ENCODE data around the gene RELN. TPM values are rescaled to one million over a fixed set of nuclear protein-coding genes. Genes with fewer than 3 reads are reported as not detected.

Gene RELN
- total RNA-seq, 4 donors from 2014 or later, result 0.57 to 4.2 (median 1.5) TPM

DNA sequence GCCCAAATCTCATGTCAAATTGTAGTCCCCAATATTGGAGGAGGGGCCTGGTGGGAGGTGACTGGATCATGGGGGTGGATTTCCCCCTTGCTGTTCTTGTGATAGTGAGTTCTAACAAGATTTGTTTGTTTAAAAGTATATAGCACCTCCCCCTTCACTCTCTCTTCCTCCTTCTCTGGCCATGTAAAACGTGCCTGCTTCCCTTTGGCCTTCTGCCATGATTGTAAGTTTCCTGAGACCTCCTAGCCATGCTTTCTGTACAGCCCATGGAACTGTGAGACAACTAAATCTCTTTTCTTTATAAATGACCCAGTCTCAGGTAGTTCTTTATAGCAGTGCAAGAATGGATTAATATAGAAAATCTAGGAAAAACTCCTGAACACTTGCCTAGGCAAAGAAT is 341.3 kb downstream of the RELN start:
- TF ChIP-seq, protein P1, sequence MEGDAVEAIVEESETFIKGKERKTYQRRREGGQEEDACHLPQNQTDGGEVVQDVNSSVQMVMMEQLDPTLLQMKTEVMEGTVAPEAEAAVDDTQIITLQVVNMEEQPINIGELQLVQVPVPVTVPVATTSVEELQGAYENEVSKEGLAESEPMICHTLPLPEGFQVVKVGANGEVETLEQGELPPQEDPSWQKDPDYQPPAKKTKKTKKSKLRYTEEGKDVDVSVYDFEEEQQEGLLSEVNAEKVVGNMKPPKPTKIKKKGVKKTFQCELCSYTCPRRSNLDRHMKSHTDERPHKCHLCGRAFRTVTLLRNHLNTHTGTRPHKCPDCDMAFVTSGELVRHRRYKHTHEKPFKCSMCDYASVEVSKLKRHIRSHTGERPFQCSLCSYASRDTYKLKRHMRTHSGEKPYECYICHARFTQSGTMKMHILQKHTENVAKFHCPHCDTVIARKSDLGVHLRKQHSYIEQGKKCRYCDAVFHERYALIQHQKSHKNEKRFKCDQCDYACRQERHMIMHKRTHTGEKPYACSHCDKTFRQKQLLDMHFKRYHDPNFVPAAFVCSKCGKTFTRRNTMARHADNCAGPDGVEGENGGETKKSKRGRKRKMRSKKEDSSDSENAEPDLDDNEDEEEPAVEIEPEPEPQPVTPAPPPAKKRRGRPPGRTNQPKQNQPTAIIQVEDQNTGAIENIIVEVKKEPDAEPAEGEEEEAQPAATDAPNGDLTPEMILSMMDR (IDR thresholded peaks at IDR 0.05; ENCODE audit: low read depth), result no peak

DNA sequence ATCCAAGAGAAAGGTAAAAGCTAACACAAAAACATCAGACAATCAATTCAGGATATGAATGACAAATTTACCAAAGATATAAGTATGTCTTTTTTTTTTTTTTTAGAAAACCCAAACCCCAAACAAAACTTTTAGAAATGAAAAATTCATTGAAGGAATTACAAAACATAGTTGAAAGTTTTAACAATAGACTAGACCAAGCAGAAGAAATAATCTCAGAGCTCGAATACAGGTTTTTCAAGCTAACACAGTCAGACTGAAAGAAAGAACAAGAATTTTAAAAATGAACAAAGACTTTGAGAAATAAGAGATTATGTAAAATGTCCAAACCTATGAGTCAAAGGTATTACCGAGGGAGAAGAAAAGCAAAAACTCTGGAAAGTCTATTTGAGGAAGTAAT is 345.1 kb downstream of the RELN start:
- TF ChIP-seq, protein P1 (IDR thresholded peaks at IDR 0.05; ENCODE audit: low read depth), result no peak

DNA sequence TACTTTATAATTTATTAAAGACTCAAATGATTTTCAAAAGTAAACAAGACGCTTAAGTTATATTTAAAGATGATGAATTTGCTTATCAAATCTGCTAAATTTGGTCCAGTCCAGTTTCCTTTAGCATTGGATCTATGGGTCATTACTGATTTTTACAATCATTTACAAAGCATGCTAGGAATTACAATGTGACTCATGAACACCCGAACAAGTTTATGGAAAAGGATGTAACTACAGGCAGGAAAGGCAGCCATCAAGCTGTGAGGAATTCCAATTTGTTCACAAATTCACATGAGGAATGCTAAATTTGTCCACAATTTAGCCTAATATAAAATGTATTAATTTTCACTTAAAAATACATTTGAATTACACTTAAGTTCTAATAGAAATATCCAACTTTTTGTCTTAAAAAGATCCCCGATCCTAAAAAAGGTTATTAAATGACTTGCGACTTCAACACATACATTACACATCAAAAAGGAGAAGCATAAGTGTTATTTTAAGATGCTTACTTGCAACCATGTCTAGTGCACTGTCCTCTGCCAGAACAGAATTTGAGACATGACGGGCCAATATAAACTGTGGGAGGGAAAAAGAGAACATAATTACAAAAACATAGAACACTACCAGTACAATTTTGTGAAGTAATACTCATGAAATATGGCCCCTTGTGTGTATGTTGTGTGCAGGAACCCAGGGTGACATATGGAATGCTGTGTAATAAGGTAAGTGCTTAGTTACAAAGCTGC is 349.3 kb downstream of the RELN start:
- TF ChIP-seq, protein P1 (IDR thresholded peaks at IDR 0.05; ENCODE audit: low read depth), result no peak

DNA sequence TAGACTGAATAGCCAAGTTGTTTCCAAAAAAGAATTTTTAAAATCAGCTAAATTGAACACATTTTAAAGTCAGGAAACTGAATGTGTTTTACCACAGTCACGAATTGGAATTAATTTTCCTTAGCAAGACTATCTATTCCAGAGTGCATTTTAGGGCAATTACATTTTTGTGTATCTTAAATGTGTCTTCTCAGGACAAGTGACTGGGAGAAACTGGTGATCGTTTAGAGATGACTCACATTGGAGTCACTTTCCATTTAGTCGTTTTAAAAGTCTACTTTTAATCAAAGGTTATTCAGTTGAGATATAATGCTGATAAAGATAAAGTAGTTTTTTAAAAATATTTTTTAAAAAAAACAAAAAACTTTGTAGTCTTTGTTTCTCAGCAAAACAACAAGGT is 351.7 kb downstream of the RELN start:
- TF ChIP-seq, protein P1 (IDR thresholded peaks at IDR 0.05; ENCODE audit: low read depth), result no peak

DNA sequence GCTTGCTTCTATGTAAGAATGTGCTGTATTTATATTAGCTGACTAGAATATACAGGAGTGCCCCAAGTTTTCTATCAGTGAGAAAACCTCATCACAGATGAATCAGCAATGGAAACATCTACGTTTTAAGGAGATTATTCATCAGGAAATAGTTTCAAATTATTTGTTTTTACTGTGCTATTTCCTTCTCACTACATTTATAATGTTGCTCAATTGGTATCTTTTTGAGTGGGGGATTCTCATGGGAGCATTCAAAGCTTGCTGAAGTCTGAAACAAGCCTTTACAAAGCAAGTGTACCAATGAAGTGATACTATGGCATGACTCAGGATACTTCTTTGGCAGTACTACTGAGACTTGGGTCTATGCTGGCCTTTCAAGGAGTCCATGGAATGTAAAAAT is 352.4 kb downstream of the RELN start:
- TF ChIP-seq, protein P1 (IDR thresholded peaks at IDR 0.05; ENCODE audit: low read depth), result no peak

DNA sequence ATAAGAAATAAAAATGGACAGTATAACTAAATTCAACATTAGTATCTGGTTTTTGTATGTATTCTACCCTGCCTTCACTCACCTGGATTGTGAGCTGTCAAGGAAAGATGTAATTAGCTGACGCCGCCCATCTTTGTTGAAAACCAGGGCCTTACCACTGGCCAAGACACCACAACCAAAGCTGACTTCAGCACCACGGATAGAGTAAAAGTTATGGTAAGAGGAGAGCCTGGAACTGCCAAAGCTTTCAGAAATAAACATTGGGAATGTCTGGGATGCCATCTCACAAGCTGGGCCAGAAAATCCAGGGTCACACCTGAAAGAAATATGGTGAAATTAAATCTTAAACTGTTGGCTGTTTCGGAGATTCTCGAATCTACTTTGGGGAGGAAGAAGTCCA is 353.3 kb downstream of the RELN start:
- TF ChIP-seq, protein P1 (IDR thresholded peaks at IDR 0.05; ENCODE audit: low read depth), result no peak

DNA sequence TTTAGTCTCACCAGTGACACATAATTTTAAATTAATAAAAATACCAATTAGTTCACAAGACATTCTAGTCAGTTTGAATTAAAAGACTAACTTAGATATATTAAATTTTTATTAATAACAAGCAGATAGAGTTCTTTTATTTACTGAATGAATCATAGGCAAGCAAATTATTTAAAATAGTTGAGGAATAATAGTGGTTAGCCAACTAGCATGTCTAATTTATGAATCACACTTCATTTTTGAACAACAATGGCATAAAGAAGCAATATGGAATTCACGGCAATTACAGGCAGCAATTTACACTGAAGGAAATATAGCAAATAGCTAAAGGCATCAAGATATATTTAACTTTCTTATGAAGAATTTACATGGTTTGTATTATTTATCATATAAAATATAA is 356.5 kb downstream of the RELN start:
- TF ChIP-seq, protein P1 (IDR thresholded peaks at IDR 0.05; ENCODE audit: low read depth), result no peak
